Right cardiac atrium (tissue), 5 donors: ENCODE data around the gene MED15. TPM values are rescaled to one million over a fixed set of nuclear protein-coding genes. Genes with fewer than 3 reads are reported as not detected.
"Not testable (repeated sequence)": the region's sequence is repeated elsewhere in the genome, so short reads cannot be mapped to it uniquely, and the experiment has no call there.

Source experiments
- ATAC-seq, 2 donors: fragments of 200-7000 bp; cut with Tn5 transposase; one replicate each; pipeline versions ENCODE4 v1.8.0 to v1.9.1; 2020; ENCODE audit warnings: moderate library complexity in 2 of 2, mild to moderate bottlenecking in 1 of 2
- DNase-seq, 3 donors: peaks; one replicate each; pipeline ENCODE4 v3.0.0-alpha.2; 2020
- H3K27ac ChIP-seq: one replicate; pipeline ENCODE4 v1.5.1; 2013; ENCODE audit warnings: mild to moderate bottlenecking, low read length, control low read depth, moderate library complexity
- H3K27me3 ChIP-seq: one replicate; pipeline ENCODE4 v1.6.1; 2013; ENCODE audit not compliant: control insufficient read depth, insufficient read depth
- H3K4me1 ChIP-seq: one replicate; pipeline ENCODE4 v1.6.1; 2013; ENCODE audit warnings: low read length; ENCODE audit not compliant: control insufficient read depth, insufficient read depth
- H3K4me3 ChIP-seq: one replicate; pipeline ENCODE4 v1.5.1; 2013; ENCODE audit warnings: low read length, control low read depth
- H3K9me3 ChIP-seq: one replicate; pipeline ENCODE4 v1.6.1; 2013; ENCODE audit warnings: low read length; ENCODE audit not compliant: control insufficient read depth
- WGBS: extraction: QIAGEN DNeasy Blood & Tissue Kit; methylation state at CpG from one replicate; pipeline ENCODE4 v1.1.7; 2013; 5-methylcytosine and 5-hydroxymethylcytosine counted together
- intact Hi-C, 4 donors: fragments of 100-400 bp; cut with DNase I; formaldehyde crosslinking; loops; one replicate each; pipeline versions ENCODE4 v1.11.0 to v1.14.0; 2022 to 2023
- polyA plus RNA-seq: library from polyadenylated mRNA; stranded (reverse); fragments of 200-250 nt; gene quantifications from one replicate; pipeline ENCODE4 v1.2.3, GENCODE V29; 2013
- total RNA-seq, 4 donors: library from RNA; stranded (reverse); fragmentation: NEBNext Ultra II Directional; extraction: Animal tissue kit (Norgen Biotek cat#: 25700); gene quantifications; one replicate each; pipeline ENCODE4 v1.2.1, GENCODE V29; 2021
- donor health status: healthy with polysubstance abuse.
- donor health status: DM: no; HTN: yes; CAD: no.
- donor health status: DM: no; HTN: no; CAD: no.
- donor health status: DM: no; HTN: yes; CAD: no; lungs with severe emphysema.
- donor health status: DM: yes; HTN: yes; CAD: no.

The MED15 gene
- total and polyA plus RNA-seq, 5 donors, result 30.9 to 53.4 (median 49.5) TPM

- peaks cover 2% of the 10 kb centered on the region for H3K4me1 ChIP-seq
- ATAC-seq, result no peak
- H3K27ac ChIP-seq, result no peak overlapping the region
- no peaks in the 10 kb centered on the region for H3K9me3 ChIP-seq
- intact Hi-C loops, result loop anchor here in 1 of 4 donors (10.0 kb wide), 1 partner anchor 64 kb away; the partner anchor contains the start of gene SCARF2
- no peak overlapping the region for H3K4me3 ChIP-seq
- DNase-seq, result no peak
- no peaks in the 10 kb centered on the region for H3K27me3 ChIP-seq
- 61% methylated on average over 3 of the region's 3 CpGs for WGBS
Measured at GRCh38 chr22:20498913-20499312, 8.5 kb upstream of the MED15 start.

- 96% methylated on average over 7 of the region's 7 CpGs for WGBS
- Histone ChIP-seq H3K27ac (no peak overlapping the region), H3K27me3 (no peaks in the 10 kb centered on the region), H3K4me3 (no peak overlapping the region), H3K4me1 (peaks cover 2% of the 10 kb centered on the region), H3K9me3 (no peaks in the 10 kb centered on the region)
- ATAC-seq, result no peak
- no peak for DNase-seq
- intact Hi-C loops, result loop anchor here in 1 of 4 donors (10.0 kb wide), 1 partner anchor 65 kb away; the partner anchor contains the start of gene SCARF2
Measured at GRCh38 chr22:20499769-20500168, 7.6 kb upstream of the MED15 start.

- WGBS, result 89% methylated on average over 2 of the region's 2 CpGs
- no peak overlapping the region for H3K27ac ChIP-seq
- intact Hi-C loops, result no loop called here
- H3K27me3 ChIP-seq, result no peaks in the 10 kb centered on the region
- DNase-seq (no peak), ATAC-seq (no peak)
- H3K9me3 ChIP-seq, result no peaks in the 10 kb centered on the region
- H3K4me1 ChIP-seq, result peaks cover 2% of the 10 kb centered on the region
- H3K4me3 ChIP-seq, result no peak overlapping the region
Measured at GRCh38 chr22:20503816-20504215, 3.6 kb upstream of the MED15 start.

- DNase-seq, H3K27ac ChIP-seq, H3K27me3 ChIP-seq, H3K4me1 ChIP-seq, H3K4me3 ChIP-seq, ATAC-seq, H3K9me3 ChIP-seq, intact Hi-C loops: not testable (repeated sequence)
- 78% methylated on average over 5 of the region's 5 CpGs for WGBS
Measured at GRCh38 chr22:20504293-20504922, 3.0 kb upstream of the MED15 start.

GRCh38 chr22:20506543-20507252 is 712 bp upstream of the MED15 start:
- intact Hi-C loops, result no loop called here
- peaks cover 16% of the 10 kb centered on the region for H3K4me1 ChIP-seq
- peak overlapping the region; percentile 91 for H3K4me3 ChIP-seq
- no peaks in the 10 kb centered on the region for H3K27me3 ChIP-seq
- WGBS, result 65% methylated on average over 13 of the region's 13 CpGs
- ATAC-seq (no peak), DNase-seq (no peak)
- H3K9me3 ChIP-seq, result no peaks in the 10 kb centered on the region
- H3K27ac ChIP-seq, result peak overlapping the region; percentile 99

- H3K9me3 ChIP-seq, H3K27me3 ChIP-seq, intact Hi-C loops, DNase-seq: not testable (repeated sequence)
- H3K4me3 ChIP-seq, result peak overlapping the region; percentile 91
- ATAC-seq, result peak; percentile 1 to 2
- 3% methylated on average over 21 of the region's 21 CpGs for WGBS
- H3K27ac ChIP-seq, result peak overlapping the region; percentile 99
- H3K4me1 ChIP-seq, result peaks cover 16% of the 10 kb centered on the region
Measured at GRCh38 chr22:20508067-20508755, 801 bp downstream of the MED15 start.

- ATAC-seq, result no peak
Measured at GRCh38 chr22:20508815-20509271, 1.4 kb downstream of the MED15 start.

GRCh38 chr22:20509344-20510047 is 2.1 kb downstream of the MED15 start:
- peak overlapping the region; percentile 26 for H3K4me3 ChIP-seq
- ATAC-seq (peak; percentile 80 to 84), DNase-seq (peak; percentile 71 to 81 (median 78))
- WGBS, result 22% methylated on average over 7 of the region's 7 CpGs
- intact Hi-C loops, result loop anchor here in 1 of 4 donors (10.0 kb wide), 1 partner anchor 55 kb away; no protein-coding TSS in a partner anchor
- peaks cover 16% of the 10 kb centered on the region for H3K4me1 ChIP-seq
- H3K9me3 ChIP-seq, result no peaks in the 10 kb centered on the region
- no peaks in the 10 kb centered on the region for H3K27me3 ChIP-seq
- H3K27ac ChIP-seq, result peak overlapping the region; percentile 95

More at GRCh38 chr22:20508815-20509271, 1.4 kb downstream of the MED15 start:
- peak overlapping the region; percentile 21 for H3K4me3 ChIP-seq
- H3K9me3 ChIP-seq, result no peaks in the 10 kb centered on the region
- no peak for DNase-seq
- no peaks in the 10 kb centered on the region for H3K27me3 ChIP-seq
- peak overlapping the region; percentile 95 for H3K27ac ChIP-seq
- peaks cover 16% of the 10 kb centered on the region for H3K4me1 ChIP-seq
- 26% methylated on average over 10 of the region's 10 CpGs for WGBS
- intact Hi-C loops, result no loop called here

- no peaks in the 10 kb centered on the region for H3K9me3 ChIP-seq
- H3K4me3 ChIP-seq, result no peak overlapping the region
- H3K4me1 ChIP-seq, result peaks cover 24% of the 10 kb centered on the region
- no peaks in the 10 kb centered on the region for H3K27me3 ChIP-seq
- intact Hi-C loops, result loop anchor here in 1 of 4 donors (10.0 kb wide), 1 partner anchor 54 kb away; no protein-coding TSS in a partner anchor
- ATAC-seq (no peak), DNase-seq (no peak)
- no peak overlapping the region for H3K27ac ChIP-seq
- WGBS, result 76% methylated on average over 10 of the region's 10 CpGs
Measured at GRCh38 chr22:20510811-20511577, 3.6 kb downstream of the MED15 start.
